ENCODE measurements around the gene CEP83. TPM values are rescaled to one million over a fixed set of nuclear protein-coding genes. Genes with fewer than 3 reads are reported as not detected.
"Not testable (repeated sequence)": the region's sequence is repeated elsewhere in the genome, so short reads cannot be mapped to it uniquely, and the experiment has no call there.

Gene CEP83
- total RNA-seq, 1 donor, result 14.2 TPM

GRCh38 chr12:94404854-94405253 lies 54.8 kb downstream of the CEP83 start:
- peak; percentile 19 for DNase-seq (ENCODE audit: low read depth)
- TF ChIP-seq, protein P1, sequence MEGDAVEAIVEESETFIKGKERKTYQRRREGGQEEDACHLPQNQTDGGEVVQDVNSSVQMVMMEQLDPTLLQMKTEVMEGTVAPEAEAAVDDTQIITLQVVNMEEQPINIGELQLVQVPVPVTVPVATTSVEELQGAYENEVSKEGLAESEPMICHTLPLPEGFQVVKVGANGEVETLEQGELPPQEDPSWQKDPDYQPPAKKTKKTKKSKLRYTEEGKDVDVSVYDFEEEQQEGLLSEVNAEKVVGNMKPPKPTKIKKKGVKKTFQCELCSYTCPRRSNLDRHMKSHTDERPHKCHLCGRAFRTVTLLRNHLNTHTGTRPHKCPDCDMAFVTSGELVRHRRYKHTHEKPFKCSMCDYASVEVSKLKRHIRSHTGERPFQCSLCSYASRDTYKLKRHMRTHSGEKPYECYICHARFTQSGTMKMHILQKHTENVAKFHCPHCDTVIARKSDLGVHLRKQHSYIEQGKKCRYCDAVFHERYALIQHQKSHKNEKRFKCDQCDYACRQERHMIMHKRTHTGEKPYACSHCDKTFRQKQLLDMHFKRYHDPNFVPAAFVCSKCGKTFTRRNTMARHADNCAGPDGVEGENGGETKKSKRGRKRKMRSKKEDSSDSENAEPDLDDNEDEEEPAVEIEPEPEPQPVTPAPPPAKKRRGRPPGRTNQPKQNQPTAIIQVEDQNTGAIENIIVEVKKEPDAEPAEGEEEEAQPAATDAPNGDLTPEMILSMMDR (IDR thresholded peaks at IDR 0.05; ENCODE audit: insufficient read depth, low read depth, low read length), result no peak
- no peak overlapping the region for H3K4me3 ChIP-seq (ENCODE audit: low read depth, low read length)

DNA sequence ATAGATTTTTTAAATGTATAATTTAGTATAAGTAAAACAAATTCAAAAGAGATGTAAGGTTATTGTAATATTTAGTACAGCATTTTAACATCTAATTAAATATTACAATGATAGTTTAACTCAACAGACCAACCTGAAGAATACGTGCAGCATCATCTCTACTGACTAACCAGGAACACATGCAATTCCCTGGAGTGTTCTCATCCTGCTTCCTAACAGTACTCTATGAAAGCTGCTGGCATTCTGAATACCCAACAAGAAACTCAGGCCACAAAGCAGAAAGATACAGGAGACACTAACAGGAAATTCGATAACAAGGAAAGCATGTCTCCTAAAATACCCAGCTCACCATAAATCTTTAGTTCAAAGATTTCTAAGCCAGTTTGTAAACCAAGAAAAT lies 58.3 kb downstream of the CEP83 start:
- H3K4me3 ChIP-seq (ENCODE audit: low read depth, low read length), result no peak overlapping the region
- DNase-seq (ENCODE audit: low read depth), result no peak
- TF ChIP-seq, protein P1 (IDR thresholded peaks at IDR 0.05; ENCODE audit: insufficient read depth, low read depth, low read length), result no peak

GRCh38 chr12:94398685-94399084 lies 61.0 kb downstream of the CEP83 start:
- not testable (repeated sequence) for DNase-seq (ENCODE audit: low read depth); H3K4me3 ChIP-seq (ENCODE audit: low read depth, low read length)

- H3K4me3 ChIP-seq (ENCODE audit: low read depth, low read length), result no peak overlapping the region
- no peak for DNase-seq (ENCODE audit: low read depth)
- TF ChIP-seq, protein P1 (IDR thresholded peaks at IDR 0.05; ENCODE audit: insufficient read depth, low read depth, low read length), result no peak
These were observed 62.3 kb downstream of the CEP83 start for GRCh38 chr12:94397401-94397800.

DNA sequence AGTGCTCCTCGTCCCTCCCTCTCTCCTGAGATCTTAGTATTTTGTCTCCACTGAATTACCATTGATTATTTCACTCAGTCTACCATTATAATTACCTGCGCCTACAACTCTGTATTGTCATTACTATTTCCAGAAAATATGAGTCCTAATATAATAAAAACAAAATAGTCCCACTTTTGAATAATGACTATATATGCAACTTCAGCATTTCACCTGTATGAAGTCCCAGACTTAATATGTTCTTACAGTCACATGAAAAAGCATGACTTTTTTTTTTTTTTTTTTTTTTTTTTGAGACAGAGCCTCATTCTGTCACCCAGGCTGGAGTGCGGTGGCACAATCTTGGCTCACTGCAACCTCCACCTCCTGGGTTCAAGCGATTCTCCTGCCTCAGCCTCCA lies 63.7 kb downstream of the CEP83 start:
- H3K4me3 ChIP-seq (ENCODE audit: low read depth, low read length); DNase-seq (ENCODE audit: low read depth): not testable (repeated sequence)

DNA sequence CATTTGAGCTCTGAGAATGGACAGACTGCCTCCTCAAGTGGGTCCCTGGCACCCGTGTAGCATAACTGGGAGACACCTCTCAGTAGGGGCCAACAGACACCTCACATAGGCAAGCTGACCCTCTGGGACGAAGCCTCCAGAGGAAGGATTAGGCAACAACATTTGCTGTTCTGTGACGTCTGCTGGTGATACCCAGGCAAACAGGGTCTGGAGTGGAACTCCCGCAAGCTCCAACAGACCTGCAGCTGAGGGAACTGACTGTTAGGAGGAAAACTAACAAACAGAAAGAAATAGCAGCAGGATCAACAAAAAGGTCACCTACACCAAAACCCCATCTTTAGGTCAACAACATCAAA lies 69.6 kb downstream of the CEP83 start:
- no peak for DNase-seq (ENCODE audit: low read depth)
- no peak overlapping the region for H3K4me3 ChIP-seq (ENCODE audit: low read depth, low read length)
- TF ChIP-seq, protein P1 (IDR thresholded peaks at IDR 0.05; ENCODE audit: insufficient read depth, low read depth, low read length), result no peak

DNA sequence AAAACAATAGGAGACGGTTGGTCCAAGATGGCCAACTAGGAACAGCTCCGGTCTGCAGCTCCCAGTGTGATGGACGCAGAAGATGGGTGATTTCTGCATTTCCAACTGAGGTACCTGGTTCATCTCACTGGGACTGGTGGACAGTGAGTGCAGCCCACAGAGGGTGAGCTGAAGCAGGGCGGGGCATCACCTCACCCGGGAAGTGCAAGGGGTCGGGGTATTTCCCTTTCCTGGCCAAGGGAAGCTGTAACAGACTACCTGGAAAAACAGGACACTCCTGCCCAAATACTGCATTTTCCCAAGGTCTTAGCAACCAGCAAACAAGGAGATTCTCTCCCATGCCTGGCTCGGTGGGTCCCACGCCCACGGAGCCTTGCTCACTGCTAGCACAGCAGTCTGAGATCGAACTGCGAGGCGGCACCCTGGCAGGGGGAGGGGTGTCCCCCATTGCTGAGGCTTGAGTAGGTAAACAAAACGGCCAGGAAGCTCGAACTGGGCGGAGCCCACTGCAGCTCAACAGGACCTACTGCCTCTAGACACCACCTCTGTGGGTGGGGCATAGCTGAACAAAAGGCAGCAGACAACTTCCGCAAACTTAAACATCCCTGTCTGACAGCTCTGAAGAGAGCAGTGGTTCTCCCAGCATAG lies 70.1 kb downstream of the CEP83 start:
- not testable (repeated sequence) for H3K4me3 ChIP-seq (ENCODE audit: low read depth, low read length); DNase-seq (ENCODE audit: low read depth)

GRCh38 chr12:94386422-94386821 lies 73.2 kb downstream of the CEP83 start:
- no peak overlapping the region for H3K4me3 ChIP-seq (ENCODE audit: low read depth, low read length)
- DNase-seq (ENCODE audit: low read depth), result peak; percentile 93
- TF ChIP-seq, protein P1 (IDR thresholded peaks at IDR 0.05; ENCODE audit: insufficient read depth, low read depth, low read length), result no peak
